Measurements from ENCODE around the gene PAX7.

Gene PAX7

DNA sequence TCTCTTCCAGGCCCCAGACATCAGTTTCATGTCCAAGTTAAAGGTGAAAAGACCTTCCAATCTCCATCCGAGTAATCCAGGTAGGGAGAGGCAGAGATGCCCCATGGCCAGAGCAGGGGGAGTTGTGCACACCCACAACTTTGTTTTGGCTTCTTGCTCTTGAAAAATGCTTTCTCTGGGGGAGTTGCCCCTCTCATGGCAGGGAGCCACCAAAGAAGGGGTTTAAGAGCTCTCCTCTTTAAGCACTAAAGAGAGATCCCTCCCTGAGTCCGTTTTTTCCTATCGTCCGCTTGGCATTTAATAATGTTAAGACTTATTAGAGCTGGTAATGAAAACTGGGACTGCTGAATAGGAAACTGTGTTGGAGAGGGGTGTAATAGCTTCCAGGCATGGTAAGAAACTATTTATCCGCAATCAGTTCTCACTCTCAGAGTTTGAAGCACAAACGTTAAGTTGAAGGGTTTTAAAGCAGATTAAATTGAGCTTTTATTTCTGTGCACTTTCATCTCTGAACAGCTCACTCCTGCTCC lies 8.3 kb downstream of the PAX7 start:
- TF ChIP-seq YY1 (IDR thresholded peaks at IDR 0.05; ENCODE audit: insufficient read depth, insufficient read length) (no peak), SUZ12 (IDR thresholded peaks at IDR 0.05; ENCODE audit: extremely low read depth, insufficient read depth, insufficient read length) (peak; percentile 11), ZNF274 (IDR thresholded peaks at IDR 0.05; ENCODE audit: low read depth, low read length) (no peak)
- Histone ChIP-seq H3K36me3 (ENCODE audit: insufficient read depth, insufficient read length, low read length) (no peaks in the 10 kb centered on the region), H3K4me3 (ENCODE audit: insufficient read length, low read depth) (no peak overlapping the region), H3K9ac (ENCODE audit: insufficient read length, low read depth) (no peak overlapping the region), H3K4me1 (ENCODE audit: insufficient read depth, insufficient read length) (peaks cover 11% of the 10 kb centered on the region), H3K27me3 (ENCODE audit: insufficient read depth, insufficient read length) (peaks cover 99% of the 10 kb centered on the region), H3K9me3 (ENCODE audit: insufficient read depth, low read length) (no peaks in the 10 kb centered on the region)
- DNase-seq (ENCODE audit: low read depth, low spot score), result no peak

DNA sequence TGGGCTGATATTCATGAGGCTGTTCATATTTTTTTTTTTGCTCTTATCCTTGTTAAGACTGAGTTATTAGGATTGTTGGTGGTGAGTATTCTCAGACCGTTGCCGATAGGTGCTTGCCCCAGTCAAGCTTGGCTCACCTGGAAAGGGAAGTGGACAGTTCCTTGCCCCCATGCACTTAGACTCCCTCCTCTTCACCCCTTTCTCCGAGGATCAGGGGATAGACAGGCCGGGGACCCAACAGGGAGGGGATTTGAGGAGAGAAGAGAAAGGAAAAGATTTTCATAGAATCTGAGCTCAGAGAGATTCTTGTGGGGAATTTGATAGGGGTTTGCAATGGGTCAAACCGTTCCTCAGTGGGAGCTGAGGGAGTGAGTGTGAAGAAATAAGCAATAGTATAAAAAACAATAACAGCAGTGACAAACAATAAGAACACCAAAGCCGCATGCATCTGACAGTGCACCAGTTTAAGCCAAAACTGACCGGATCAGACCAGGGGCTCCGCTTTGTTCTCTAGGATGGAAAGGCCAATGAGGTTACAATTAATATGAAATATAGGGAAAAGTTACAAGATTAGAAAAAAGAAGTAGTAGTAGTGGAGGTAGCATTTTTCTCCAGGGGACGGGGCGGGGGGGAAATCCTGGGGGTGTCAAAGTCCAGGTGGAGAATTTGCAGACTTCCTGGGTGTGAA lies 8.9 kb downstream of the PAX7 start:
- Histone ChIP-seq H3K36me3 (ENCODE audit: insufficient read depth, insufficient read length, low read length) (no peaks in the 10 kb centered on the region), H3K9ac (ENCODE audit: insufficient read length, low read depth) (no peak overlapping the region), H3K4me3 (ENCODE audit: insufficient read length, low read depth) (no peak overlapping the region), H3K27me3 (ENCODE audit: insufficient read depth, insufficient read length) (peaks cover 99% of the 10 kb centered on the region), H3K4me1 (ENCODE audit: insufficient read depth, insufficient read length) (peaks cover 11% of the 10 kb centered on the region), H3K9me3 (ENCODE audit: insufficient read depth, low read length) (no peaks in the 10 kb centered on the region)
- no peak for TF ChIP-seq ZNF274 (IDR thresholded peaks at IDR 0.05; ENCODE audit: low read depth, low read length)
- no peak for TF ChIP-seq YY1 (IDR thresholded peaks at IDR 0.05; ENCODE audit: insufficient read depth, insufficient read length)
- TF ChIP-seq SUZ12 (IDR thresholded peaks at IDR 0.05; ENCODE audit: extremely low read depth, insufficient read depth, insufficient read length), result peak; percentile 14
- no peak for DNase-seq (ENCODE audit: low read depth, low spot score)

DNA sequence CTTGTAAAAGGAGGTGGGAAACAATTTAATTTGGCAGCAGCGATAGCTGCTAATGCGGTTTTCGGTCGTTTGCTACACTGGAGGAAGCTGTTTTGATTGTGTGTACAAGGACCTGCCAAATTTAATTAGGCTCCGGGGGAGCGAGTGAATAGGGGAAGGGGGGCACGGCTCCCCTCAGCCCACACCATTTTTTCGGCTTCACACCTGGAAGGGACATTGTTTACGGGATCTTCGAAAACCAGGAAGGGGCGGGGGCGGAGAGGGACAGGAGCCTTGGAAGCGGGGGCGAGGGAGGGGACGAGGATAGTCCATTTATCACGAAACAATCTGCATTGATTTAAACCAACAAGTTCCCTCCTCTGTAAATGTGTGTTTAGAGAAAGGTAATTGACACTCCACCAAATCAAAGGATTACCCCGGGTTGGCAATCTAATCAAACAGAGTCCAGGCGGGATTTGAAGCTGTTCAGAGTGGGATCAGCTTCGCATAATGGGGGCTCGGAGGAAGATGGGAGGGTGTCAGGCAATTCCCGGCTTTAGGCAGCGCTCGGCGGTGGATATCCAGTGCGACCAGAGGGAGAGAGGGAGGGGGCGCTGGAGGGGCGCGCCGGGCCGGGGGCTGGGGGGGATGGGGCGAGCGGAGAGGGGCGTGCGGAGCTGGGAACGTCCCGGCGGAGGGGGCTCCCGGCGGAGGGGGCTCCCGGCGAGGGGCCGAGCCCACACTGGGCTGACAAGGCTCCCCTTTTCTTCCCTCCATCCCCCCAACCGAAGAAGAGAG lies 9.8 kb downstream of the PAX7 start:
- H3K36me3 ChIP-seq (ENCODE audit: insufficient read depth, insufficient read length, low read length), result no peaks in the 10 kb centered on the region
- TF ChIP-seq SUZ12 (IDR thresholded peaks at IDR 0.05; ENCODE audit: extremely low read depth, insufficient read depth, insufficient read length), result peak; percentile 34
- no peak for TF ChIP-seq YY1 (IDR thresholded peaks at IDR 0.05; ENCODE audit: insufficient read depth, insufficient read length)
- no peak for TF ChIP-seq ZNF274 (IDR thresholded peaks at IDR 0.05; ENCODE audit: low read depth, low read length)
- H3K4me3 ChIP-seq (ENCODE audit: insufficient read length, low read depth), result no peak overlapping the region
- no peaks in the 10 kb centered on the region for H3K9me3 ChIP-seq (ENCODE audit: insufficient read depth, low read length)
- peaks cover 99% of the 10 kb centered on the region for H3K27me3 ChIP-seq (ENCODE audit: insufficient read depth, insufficient read length)
- no peak overlapping the region for H3K9ac ChIP-seq (ENCODE audit: insufficient read length, low read depth)
- DNase-seq (ENCODE audit: low read depth, low spot score), result no peak
- H3K4me1 ChIP-seq (ENCODE audit: insufficient read depth, insufficient read length), result peaks cover 11% of the 10 kb centered on the region

DNA sequence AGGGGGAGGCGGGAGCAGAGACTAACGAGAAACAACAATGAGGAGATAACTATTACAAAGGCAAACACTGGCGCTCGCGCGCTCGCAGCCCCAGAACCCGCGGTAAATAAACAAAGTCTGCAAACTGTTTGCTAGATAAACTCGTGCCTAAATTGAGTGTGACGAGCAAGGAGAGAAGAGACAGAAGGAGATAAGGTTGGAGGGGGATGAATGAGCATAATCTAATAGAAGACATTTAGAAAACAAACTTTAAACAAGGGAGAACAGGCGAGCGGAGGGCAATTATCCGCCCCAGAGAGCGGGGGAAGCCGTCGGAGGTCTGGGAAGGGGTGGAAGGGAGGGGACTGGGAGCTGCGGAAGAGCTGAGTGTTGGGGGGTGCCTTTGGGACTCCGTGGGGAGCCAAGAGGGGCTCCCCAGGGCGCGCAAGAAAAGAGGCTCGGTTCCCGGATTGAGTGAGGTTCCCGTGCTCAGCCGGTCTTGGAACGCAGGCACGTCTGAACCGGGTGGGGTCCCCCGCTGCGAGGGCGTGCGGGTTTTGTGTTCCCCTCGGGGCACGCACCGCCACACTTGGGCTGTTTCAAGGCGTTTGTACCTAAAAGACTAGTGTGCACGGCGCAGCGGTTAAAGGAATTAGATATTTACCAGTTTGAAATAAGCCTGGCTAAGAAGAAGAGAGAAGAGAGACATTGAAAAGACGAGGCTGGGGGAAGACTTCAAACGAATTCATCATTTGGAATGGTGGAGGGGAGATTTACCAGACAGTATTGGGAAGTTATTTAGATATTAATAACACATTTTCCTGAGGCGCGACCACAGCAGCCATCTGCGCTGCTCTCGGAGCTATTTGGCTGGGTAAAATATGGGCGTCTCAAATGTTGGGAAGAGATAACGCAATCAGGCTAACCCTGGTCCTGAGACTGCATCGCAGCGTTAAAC lies 10.6 kb downstream of the PAX7 start:
- Histone ChIP-seq H3K36me3 (ENCODE audit: insufficient read depth, insufficient read length, low read length) (no peaks in the 10 kb centered on the region), H3K9me3 (ENCODE audit: insufficient read depth, low read length) (no peaks in the 10 kb centered on the region), H3K9ac (ENCODE audit: insufficient read length, low read depth) (no peak overlapping the region), H3K4me3 (ENCODE audit: insufficient read length, low read depth) (no peak overlapping the region), H3K4me1 (ENCODE audit: insufficient read depth, insufficient read length) (peaks cover 8% of the 10 kb centered on the region), H3K27me3 (ENCODE audit: insufficient read depth, insufficient read length) (peaks cover 99% of the 10 kb centered on the region)
- peak; percentile 17 for TF ChIP-seq SUZ12 (IDR thresholded peaks at IDR 0.05; ENCODE audit: extremely low read depth, insufficient read depth, insufficient read length)
- no peak for TF ChIP-seq ZNF274 (IDR thresholded peaks at IDR 0.05; ENCODE audit: low read depth, low read length)
- TF ChIP-seq YY1 (IDR thresholded peaks at IDR 0.05; ENCODE audit: insufficient read depth, insufficient read length), result no peak
- no peak for DNase-seq (ENCODE audit: low read depth, low spot score)

DNA sequence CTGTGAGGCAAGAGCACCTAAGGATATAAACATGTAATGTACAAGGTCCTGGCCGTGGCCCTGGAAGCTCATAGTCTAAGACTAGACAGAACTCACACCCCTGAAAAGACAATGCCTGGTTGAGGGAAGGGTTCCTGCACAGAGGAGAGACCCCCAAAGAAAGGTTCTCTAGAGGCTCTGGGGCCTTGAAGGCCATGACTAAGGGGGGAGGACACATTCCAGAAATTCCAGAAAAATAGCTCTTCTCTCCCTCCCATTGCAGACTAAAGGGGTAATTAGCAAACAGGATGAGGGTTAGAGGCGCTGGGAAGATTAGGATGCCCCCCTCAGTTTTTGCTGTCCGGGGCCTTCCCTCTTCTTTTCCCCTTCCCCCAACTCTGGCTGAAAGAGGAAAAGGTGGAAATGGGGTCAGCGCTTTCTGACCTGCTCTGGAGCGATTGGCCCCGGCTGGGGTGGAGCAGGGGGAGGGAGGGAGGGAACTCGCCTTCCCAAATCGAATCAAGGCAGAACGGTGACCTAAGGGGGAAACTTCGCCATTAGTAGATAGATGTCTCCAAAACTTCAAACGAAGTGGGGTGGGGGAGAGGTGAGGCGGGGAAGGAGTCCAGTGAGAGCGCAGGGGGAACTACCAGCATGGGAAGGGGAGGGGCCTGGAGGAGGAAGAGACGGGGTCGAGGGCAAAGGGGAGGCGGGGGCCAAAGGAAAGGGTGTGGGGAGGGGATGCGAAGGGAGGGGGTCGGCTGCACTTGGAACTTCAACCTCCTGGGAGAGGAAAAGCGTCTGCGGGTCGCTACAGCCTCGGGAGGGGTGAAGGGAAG lies 11.8 kb downstream of the PAX7 start:
- TF ChIP-seq SUZ12 (IDR thresholded peaks at IDR 0.05; ENCODE audit: extremely low read depth, insufficient read depth, insufficient read length) (no peak), ZNF274 (IDR thresholded peaks at IDR 0.05; ENCODE audit: low read depth, low read length) (no peak), YY1 (IDR thresholded peaks at IDR 0.05; ENCODE audit: insufficient read depth, insufficient read length) (no peak)
- H3K9me3 ChIP-seq (ENCODE audit: insufficient read depth, low read length), result no peaks in the 10 kb centered on the region
- peak overlapping the region; percentile 4 for H3K4me3 ChIP-seq (ENCODE audit: insufficient read length, low read depth)
- H3K27me3 ChIP-seq (ENCODE audit: insufficient read depth, insufficient read length), result peaks cover 93% of the 10 kb centered on the region
- H3K36me3 ChIP-seq (ENCODE audit: insufficient read depth, insufficient read length, low read length), result no peaks in the 10 kb centered on the region
- H3K4me1 ChIP-seq (ENCODE audit: insufficient read depth, insufficient read length), result peaks cover 9% of the 10 kb centered on the region
- DNase-seq (ENCODE audit: low read depth, low spot score), result no peak
- no peak overlapping the region for H3K9ac ChIP-seq (ENCODE audit: insufficient read length, low read depth)
